Measurements from ENCODE around the gene DHRS1.

Gene DHRS1

DNA sequence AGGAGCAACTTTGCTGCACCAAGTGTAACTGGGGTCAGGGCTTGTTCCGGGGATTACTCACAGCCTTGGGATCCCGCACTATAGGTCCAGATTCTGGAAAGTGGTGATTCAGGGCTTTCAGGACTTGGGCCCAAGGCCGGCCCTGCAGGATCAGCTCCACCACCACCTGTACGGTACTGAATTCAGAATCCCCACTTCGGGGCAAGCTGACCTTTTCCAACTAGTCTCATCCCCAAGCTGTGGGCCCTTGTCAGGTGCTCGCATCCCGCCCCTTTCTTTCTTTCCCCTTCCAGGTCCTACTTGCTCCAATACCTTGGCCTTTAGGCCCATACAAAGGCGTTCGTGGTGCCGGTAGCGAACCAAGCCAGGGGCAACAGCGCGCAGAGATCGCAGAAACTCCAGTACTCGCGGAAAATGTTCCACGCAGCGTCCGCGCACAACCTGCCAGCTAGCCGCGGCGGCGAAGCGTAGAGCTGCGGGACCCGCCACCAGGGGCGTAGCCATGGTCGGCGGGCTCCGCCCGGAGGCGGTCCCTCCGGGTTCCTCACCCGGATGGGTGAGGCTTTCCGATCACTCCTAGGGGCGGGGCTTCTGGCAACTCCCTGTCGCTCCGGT is 57.6 kb downstream of the DHRS1 start:
- peak; percentile 94 for DNase-seq
